Fibroblast of lung (primary cell): ENCODE data around the gene ZNRF3. TPM values are rescaled to one million over a fixed set of nuclear protein-coding genes. Genes with fewer than 3 reads are reported as not detected.

Source experiments
- DNase-seq, 2 donors: peaks; one replicate each; pipeline versions ENCODE4 v3.0.0 to v3.0.0-alpha.2; 2010; ENCODE audit warnings: low read depth in 2 of 2
- H2AFZ ChIP-seq: 2 replicates; pipeline ENCODE4 v1.5.1; 2012; ENCODE audit warnings: low read length, control low read depth, inconsistent platforms
- H3K27ac ChIP-seq: 2 replicates; pipeline ENCODE4 v1.5.1; 2011; ENCODE audit warnings: low read length, control low read depth; ENCODE audit not compliant: insufficient read depth
- H3K27me3 ChIP-seq: 2 replicates; pipeline ENCODE4 v1.5.1; 2011; ENCODE audit warnings: mild to moderate bottlenecking, low read length; ENCODE audit not compliant: control insufficient read depth, insufficient read depth
- H3K36me3 ChIP-seq: 2 replicates; pipeline ENCODE4 v1.5.1; 2011; ENCODE audit warnings: low read length; ENCODE audit not compliant: control insufficient read depth, insufficient read depth
- H3K4me1 ChIP-seq: 2 replicates; pipeline ENCODE4 v1.5.1; 2011; ENCODE audit warnings: low read length; ENCODE audit not compliant: control insufficient read depth, insufficient read depth; ENCODE audit errors: extremely low read depth
- H3K4me2 ChIP-seq: 2 replicates; pipeline ENCODE4 v1.5.1; 2011; ENCODE audit warnings: low read length, control low read depth; ENCODE audit not compliant: insufficient read depth; ENCODE audit errors: extremely low read depth
- H3K4me3 ChIP-seq, 4 experiments: fragments of 200-600 bp in 1 of 4; sonication (generic) in 1 of 4; replicated peaks in 1 of 4; 2 replicates each; pipeline ENCODE4 v1.5.1; 2011 to 2016; ENCODE audit warnings: low read length in 4 of 4, low read depth in 3 of 4, mild to moderate bottlenecking in 3 of 4, control low read depth in 2 of 4, inconsistent platforms in 1 of 4, mixed read lengths in 1 of 4; ENCODE audit not compliant: insufficient read depth in 1 of 4; ENCODE audit errors: control extremely low read depth in 1 of 4
- H3K79me2 ChIP-seq: 2 replicates; pipeline ENCODE4 v1.5.1; 2012; ENCODE audit warnings: mild to moderate bottlenecking, low read length, inconsistent platforms; ENCODE audit not compliant: control insufficient read depth, insufficient read depth
- H3K9ac ChIP-seq: 2 replicates; pipeline ENCODE4 v1.5.1; 2011; ENCODE audit warnings: mild to moderate bottlenecking, low read length, control low read depth; ENCODE audit not compliant: insufficient read depth
- H3K9me3 ChIP-seq: 2 replicates; pipeline ENCODE4 v1.5.1; 2012; ENCODE audit warnings: low read depth, low read length; ENCODE audit not compliant: control insufficient read depth, insufficient read depth
- H4K20me1 ChIP-seq: 2 replicates; pipeline ENCODE4 v1.5.1; 2011; ENCODE audit warnings: low read length; ENCODE audit not compliant: control insufficient read depth, insufficient read depth; ENCODE audit errors: extremely low read depth
- CTCF ChIP-seq, 2 donors: IDR thresholded peaks in 1 of 2; conservative IDR thresholded peaks in 1 of 2; 1 replicate in 1 of 2; 2 replicates in 1 of 2; pipeline ENCODE4 v1.5.1; 2011 to 2012; ENCODE audit warnings: low read length in 2 of 2, control low read depth in 1 of 2, inconsistent platforms in 1 of 2, low read depth in 1 of 2, mild to moderate bottlenecking in 1 of 2
- EZH2 ChIP-seq: IDR thresholded peaks from 2 replicates; pipeline ENCODE4 v1.5.1; 2012; ENCODE audit warnings: low read length, control low read depth, mild to moderate bottlenecking; ENCODE audit errors: missing control alignments
- polyA plus RNA-seq, 2 donors: library from polyadenylated mRNA; depleted of rRNA in 1 of 2; stranded (reverse) in 1 of 2; unstranded in 1 of 2; fragments of >200 nt; gene quantifications; 2 replicates each; pipeline ENCODE4 v1.2.1, GENCODE V29; 2011 to 2012; ENCODE audit warnings: missing spikeins in 1 of 2
- total RNA-seq: library from RNA; depleted of rRNA; stranded (reverse); fragments of >200 nt; gene quantifications from 2 replicates; pipeline ENCODE4 v1.2.1, GENCODE V29; 2014

Gene ZNRF3
- total and polyA plus RNA-seq, 2 donors (not counting 1 experiment from before 2014, with no cell fraction given) = 1.1 to 2.6 TPM

GRCh38 chr22:29044657-29045176, 161.3 kb downstream of the ZNRF3 start:
- Histone ChIP-seq H3K36me3 (peaks cover 3% of the 10 kb centered on the region), H3K9me3 (no peaks in the 10 kb centered on the region), H3K9ac (no peak overlapping the region), H3K27ac (peak overlapping the region; percentile 81), H3K79me2 (no peaks in the 10 kb centered on the region), H3K27me3 (no peaks in the 10 kb centered on the region), H3K4me2 (peak overlapping the region; percentile 79), H3K4me3 (peak overlapping the region in 1 of 4 experiments; percentile 20), H2AFZ (peak overlapping the region; percentile 42), H4K20me1 (no peaks in the 10 kb centered on the region), H3K4me1 (peaks cover 9% of the 10 kb centered on the region)
- peak; percentile 70 to 90 for DNase-seq
- TF ChIP-seq EZH2 (no peak), CTCF (conservative IDR thresholded peaks at IDR 0.05 in 1 of 2, IDR thresholded peaks at IDR 0.05 in 1 of 2; ENCODE audit: low read depth in 1 of 2, low read length in 2 of 2) (no peak)

GRCh38 chr22:29048822-29049654, 165.7 kb downstream of the ZNRF3 start:
- Histone ChIP-seq H3K9ac (no peak overlapping the region), H4K20me1 (no peaks in the 10 kb centered on the region), H3K9me3 (no peaks in the 10 kb centered on the region), H3K4me3 (no peak overlapping the region), H3K27ac (no peak overlapping the region), H3K4me2 (no peak overlapping the region), H3K27me3 (no peaks in the 10 kb centered on the region), H3K36me3 (peaks cover 4% of the 10 kb centered on the region), H2AFZ (no peak overlapping the region), H3K4me1 (peaks cover 2% of the 10 kb centered on the region), H3K79me2 (no peaks in the 10 kb centered on the region)
- no peak for DNase-seq
- TF ChIP-seq EZH2 (no peak), CTCF (conservative IDR thresholded peaks at IDR 0.05 in 1 of 2, IDR thresholded peaks at IDR 0.05 in 1 of 2; ENCODE audit: low read depth in 1 of 2, low read length in 2 of 2) (no peak)

GRCh38 chr22:29049655-29050263, 166.4 kb downstream of the ZNRF3 start:
- H2AFZ ChIP-seq = no peak overlapping the region
- no peak overlapping the region for H3K27ac ChIP-seq
- no peaks in the 10 kb centered on the region for H3K9me3 ChIP-seq
- no peak for DNase-seq
- H3K4me2 ChIP-seq = no peak overlapping the region
- H3K4me3 ChIP-seq = no peak overlapping the region
- H3K79me2 ChIP-seq = no peaks in the 10 kb centered on the region
- TF ChIP-seq CTCF (conservative IDR thresholded peaks at IDR 0.05 in 1 of 2, IDR thresholded peaks at IDR 0.05 in 1 of 2; ENCODE audit: low read depth in 1 of 2, low read length in 2 of 2) (no peak), EZH2 (no peak)
- H3K4me1 ChIP-seq = no peaks in the 10 kb centered on the region
- H3K27me3 ChIP-seq = no peaks in the 10 kb centered on the region
- H4K20me1 ChIP-seq = no peaks in the 10 kb centered on the region
- H3K36me3 ChIP-seq = peaks cover 4% of the 10 kb centered on the region
- no peak overlapping the region for H3K9ac ChIP-seq
